DMS 273 treated with DMSO at 0.1 percent for 48 hours (cell line): ENCODE results near the gene UEVLD.

Experiments used
- DNase-seq: peaks from one replicate; lab custom pipeline; 2025; lab: John Stamatoyannopoulos, UW

Gene UEVLD

DNA sequence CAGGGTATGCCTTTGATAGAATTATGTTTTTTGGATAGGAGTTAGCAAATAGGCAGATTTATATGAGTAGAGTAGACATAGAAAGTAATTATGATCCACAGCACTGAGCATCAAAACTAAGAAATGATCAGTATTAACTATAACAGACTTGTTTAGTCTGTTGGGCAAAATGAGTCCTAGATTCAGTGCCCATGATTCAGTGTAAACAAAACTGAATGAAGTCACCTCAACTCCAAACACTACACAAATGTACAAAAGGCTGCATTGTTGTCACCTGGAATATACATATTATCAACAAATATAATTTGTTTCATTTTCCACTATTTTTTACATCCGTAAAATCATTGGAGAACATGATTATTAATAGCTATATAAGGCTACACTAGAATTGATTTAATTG, 6.7 kb downstream of the UEVLD start:
- DNase-seq: no peak

DNA sequence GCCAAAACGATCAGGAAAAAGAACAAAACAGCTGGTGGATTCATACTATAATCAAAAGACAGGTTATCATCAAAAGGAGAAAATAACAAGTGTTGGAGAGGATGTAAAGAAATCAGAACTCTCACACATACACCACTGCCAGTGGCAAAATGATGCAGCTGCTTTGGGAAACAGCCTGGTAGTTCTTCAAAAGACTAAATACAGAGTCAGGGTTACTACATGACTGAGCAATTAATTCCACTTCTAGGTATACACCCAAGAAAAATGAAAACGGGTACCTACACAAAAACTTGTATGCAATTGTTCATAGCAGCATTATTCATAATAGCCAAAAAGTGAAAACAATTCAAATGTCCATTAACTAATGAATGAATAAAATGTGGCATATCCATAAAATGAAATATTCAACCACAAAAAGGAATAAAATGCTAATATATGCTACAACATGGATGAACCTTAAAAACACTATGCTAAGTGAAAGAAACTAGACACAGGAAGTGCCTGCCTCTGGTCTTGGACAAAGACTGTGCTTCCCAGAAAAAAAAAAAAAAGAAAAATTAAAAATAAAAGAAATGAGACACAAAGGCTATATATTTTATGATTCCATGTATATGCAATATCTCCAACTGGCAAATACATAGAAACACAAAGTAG, 8.3 kb downstream of the UEVLD start:
- DNase-seq: no peak

DNA sequence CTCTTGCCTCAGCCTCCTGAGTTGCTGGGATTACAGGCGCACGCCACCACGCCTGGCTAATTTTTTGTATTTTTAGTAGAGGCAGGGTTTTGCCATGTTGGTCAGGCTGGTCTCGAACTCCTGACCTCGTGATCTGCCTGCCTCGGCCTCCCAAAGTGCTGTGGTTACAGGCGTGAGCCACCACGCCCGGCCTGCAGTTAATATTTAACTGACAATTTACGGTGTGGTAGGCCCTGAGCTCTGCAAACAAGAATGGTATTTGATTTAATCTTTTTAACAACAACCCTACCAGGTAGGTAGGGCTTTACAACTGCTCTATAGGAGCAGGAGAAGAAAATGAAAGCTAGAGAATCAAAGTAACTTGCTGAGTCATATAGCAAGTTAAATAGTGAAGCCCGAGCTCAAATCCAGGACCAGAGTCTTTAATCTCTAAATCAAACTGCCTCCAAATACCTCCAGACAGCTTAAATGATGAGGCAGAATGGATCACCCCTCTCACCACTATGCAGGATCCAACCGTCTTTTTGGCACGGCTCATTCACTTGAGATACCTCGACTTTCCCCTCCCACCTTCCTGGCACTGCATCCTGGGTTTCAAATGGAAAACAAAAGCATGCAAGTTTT, 9.4 kb downstream of the UEVLD start:
- no peak for DNase-seq

DNA sequence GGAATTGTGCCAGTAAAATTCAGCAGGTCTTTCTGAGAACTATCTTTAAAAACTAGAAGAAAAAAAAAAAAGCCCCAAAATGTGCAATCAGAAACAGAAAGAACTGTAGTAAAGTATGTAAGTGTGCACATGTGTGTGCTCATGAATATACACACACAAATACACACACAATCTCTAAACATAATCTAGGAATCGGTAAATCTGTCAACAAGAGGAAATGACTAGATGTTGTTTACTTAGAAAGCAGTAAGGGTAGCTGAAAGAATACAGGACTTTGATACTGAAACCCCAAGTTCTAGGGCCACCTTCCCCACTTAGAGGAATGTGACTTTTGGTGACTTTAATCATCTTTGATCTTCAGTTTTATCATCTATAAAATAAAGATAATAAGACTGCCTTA, 13.2 kb downstream of the UEVLD start:
- no peak for DNase-seq

DNA sequence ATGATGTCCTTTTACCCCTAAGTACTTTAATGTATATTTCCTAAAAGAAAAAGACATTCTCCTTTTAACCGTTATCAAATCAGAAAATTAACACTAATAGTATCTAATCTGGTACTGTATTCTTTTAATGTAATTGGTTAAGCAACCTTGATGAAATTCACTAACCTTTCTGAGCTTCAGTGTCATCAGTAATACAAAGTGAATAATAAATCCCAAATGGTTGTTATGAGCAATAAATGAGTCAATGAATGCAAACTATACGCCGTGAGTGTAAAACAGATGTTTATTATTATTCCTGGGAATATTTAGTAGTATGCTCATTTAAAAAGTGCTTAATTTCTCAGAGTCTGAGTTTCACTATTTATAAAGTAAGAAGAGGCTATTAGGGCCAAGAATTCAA, 21.5 kb downstream of the UEVLD start:
- no peak for DNase-seq

DNA sequence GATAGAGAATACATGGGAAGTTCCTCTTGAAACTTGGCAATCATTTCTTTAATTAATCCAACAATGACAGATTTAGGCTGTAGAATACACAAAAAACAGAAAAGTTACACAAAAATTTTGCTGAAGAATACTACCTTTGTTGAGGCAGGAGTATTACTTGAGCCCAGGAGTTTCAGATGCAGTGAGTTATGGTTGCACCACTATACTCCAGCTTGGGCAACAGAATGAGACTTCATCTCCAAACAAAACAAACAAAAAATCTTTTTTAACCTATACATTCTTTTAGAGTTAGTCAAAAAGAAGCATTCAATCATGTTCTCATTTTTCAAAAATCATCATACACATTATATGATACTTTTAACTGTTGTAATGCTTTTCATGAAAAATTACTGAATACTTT, 22.1 kb downstream of the UEVLD start:
- DNase-seq: no peak

DNA sequence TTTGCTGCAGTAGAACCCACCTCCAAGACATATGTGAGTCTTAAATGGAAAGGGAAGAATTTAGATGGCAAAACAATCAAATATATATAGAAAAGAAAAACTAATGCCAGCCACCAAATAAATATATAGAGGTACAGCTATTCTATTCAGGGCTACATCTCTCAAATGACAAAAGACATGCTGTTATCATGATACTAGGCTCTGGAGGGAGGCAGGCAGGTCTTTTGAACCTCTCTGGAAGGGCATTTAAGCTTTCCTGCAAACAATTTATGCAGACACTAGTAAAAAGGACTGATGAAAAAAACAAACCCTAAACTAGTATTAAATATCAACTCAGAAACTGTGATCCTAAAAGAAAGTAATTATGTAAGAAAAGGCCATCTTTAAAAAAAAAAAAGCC, 24.4 kb downstream of the UEVLD start:
- DNase-seq: no peak

DNA sequence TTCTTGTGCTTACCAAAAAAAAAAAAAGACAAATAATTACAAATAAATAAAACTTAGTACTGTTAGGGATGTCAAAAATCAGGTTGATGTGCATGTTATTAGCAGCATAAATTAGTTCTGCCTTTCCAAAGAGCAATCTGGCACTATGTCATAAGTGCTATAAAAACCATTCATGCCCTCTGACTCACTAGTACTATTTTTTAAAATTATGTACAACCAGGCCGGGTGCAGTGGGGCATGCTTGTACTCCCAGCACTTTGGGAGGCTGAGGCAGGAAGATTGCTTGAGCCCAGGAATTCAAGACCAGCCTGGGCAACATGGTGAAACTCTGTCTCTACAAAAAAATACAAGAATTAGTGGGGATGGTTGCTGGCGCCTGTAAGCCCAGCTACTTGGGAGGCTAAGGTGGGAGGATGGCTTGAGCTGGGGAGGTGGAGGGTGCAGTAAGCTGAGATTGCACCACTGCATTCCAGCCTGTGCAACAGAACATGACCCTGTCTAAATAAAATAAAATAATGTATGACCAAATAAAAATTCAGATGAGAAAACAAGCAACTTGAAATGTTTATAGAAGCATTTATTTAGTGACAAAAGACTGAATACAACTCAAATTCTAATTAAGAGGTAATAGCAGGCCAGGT, 25.3 kb downstream of the UEVLD start:
- no peak for DNase-seq

DNA sequence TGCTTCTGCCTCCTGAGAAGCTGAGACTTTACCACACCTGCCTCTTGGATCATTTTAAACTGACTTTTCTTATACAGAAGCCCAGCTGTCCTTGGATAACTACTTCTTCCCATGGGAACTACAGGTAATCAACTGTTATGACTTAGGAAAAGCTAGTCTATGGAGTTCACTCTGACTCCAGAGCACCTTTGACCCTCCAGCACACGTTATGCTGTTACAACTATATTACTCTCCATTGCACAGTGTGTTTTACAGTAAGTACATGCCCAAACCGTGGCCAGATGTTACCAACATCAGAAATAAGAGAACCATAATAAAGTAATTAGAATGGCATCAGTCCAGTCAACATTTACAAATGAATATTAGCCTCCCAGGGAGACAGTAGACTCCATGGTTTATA, 40.5 kb downstream of the UEVLD start:
- no peak for DNase-seq

DNA sequence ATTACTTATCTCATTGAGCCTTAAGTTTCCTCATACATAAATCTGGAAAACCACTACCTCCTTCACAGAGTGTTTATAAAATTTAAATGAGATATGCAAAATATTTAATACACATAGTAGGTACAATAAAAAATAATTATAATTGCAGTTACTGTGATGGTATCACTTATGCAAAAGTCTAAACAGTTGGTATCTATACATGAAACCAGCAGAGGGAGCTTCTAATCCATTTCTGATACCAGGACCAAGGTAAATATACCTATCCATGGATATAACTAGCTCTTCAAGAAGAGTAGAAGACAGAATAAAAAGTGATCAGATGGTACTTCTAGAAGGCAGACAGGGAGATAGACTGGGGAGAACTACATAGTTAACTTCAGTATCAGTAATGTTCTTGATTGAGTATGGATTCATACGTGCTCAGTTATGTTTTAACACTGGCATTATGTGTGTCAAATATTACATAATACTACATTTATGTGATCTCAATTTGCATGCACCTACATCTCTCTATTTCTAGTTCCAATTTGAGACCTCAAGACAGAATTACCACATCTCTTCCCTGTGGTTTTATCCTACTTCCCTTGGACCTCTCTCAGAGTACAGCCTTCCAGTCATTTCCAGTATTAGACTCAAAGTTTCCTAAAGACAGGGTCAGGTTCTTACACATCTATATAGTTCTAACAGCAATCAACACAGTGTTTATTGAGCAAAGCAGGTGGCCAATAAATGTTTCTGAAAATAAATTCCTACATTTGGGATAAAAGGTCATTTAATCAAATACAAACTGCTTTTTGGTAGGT, 48.1 kb downstream of the UEVLD start:
- DNase-seq: no peak

DNA sequence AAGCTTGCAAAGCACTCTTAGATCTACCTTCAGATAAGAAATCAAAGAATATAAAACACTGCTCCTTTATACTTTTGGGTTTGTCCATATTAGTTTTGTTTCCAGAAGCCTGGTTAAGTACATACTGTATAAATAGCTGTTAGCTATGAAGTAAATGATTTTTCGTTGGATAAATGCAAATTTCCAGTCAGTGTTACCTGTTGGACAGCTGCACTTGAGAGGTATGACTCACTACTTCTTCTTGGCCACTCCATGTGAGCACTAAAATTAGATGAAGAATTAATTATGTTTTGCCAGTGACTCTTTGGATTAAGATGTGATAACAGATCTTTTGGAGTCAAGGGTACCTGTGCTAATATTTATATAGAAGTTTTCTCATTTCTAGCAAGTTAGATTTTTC, 52.3 kb downstream of the UEVLD start:
- DNase-seq: no peak

DNA sequence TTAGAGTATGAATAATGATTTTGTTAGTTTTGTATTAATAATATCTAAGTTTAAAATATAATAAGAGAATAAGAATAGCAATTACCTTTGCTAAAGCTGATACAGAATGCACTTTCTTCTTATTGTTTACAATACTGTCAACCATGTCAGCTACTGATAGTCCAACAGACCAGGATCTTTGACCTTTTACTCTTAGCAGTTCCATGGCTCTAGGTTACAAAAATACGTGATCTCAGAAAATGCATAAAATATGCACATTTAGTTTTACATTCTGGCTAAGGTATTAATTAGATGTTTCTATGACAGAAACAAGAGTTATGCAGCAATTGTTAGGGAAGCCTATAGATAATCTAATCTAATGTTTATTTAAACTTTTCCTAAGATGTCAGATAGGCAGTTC, 54.3 kb downstream of the UEVLD start:
- DNase-seq: no peak

DNA sequence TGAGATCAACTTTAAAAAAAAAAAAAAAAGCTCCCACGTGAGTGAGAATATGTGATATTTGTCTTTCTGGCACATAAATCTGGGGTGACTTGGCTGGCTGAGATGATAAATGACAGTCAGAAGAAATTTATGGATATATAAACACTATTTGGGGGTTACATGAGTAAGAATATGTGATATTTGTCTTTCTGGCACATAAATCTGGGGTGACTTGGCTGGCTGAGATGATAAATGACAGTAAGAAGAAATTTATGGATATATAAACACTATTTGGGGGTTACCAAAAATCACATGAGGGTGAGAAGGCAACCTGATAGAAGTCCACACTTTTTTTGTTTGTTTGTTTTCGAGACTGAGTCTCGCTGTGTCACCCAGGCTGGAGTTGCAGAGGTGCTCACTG, 55.2 kb downstream of the UEVLD start:
- no peak for DNase-seq

DNA sequence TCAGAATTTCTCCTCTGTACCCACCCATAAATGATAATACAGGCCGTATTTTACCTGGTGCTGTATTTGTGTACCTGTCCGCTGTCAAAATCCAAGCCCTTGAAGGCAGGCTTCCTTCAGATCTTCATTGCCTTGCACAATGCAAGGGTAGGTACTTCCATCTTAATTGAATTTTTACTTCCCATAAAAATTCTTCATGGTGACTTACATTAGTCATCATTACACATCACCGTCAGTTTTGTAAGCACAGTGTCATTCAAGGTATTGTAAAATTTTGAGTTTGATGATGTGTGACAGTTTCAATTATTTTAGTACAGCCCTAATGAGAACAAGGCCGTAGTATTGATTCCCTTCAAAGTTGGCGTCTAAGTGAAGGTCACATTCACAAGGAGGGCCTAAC, 61.0 kb downstream of the UEVLD start:
- no peak for DNase-seq

DNA sequence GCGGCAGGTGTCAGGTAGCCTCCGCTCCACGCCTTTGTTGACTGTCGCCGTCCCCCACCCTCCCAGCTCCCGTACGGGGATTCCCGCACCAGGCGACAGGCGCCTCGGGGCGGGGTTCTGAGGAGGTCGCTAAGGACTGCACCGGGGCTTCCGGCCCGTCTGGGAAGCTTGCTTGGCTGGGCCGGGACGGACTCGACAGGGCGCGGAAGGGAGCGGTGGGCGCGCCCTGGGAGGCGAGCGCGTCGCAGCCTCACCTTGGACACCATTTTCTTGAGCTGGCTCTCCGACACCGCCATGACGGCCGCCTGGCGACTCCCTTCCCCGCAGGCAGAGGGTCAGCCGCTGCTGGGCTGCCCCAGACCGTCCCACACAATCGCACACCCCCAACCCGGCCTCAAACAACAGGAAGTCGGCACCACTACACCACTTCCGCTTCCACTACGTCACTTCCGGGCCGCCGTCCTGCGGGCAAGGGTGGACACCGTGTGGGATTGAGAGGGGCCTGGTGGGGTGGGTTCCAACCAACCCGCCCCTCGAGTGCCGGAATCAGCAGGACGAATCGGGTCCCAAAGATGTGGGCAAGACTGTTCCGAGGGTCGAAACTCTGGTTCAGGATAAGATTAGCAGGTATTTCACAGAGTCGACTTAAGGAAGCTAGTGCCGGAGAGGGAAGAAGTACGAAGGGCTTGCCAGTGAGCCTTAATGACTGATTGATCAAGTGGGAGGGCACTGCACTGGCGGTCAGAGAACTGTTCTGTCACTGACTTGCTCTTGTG, 61.8 kb downstream of the UEVLD start, which contains the start of gene TSG101:
Gene TSG101, minus strand, starts transcription at position 422 of the 776 bp plus-strand sequence. Its CDS starts 126 bp downstream, at position 296.
- DNase-seq: peak; percentile 67

DNA sequence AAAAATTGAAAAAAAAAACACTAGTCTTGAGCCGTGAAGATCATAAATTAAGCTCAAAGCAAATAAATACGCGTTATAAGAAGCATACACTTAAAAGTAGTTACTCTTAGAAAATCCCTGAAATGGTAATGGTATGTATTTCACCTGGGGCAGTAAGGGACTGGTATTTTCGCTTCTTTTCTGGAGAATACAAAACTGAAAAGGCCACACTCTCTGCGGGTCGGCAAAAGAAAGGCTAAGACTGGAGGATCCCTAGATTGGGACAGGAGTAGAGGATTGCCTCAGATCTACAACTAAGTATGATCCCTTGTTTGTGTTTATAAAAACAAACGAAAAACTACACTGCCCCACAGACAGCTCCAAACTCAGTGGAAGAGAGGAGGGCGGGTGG, 62.4 kb downstream of the UEVLD start:
- no peak for DNase-seq

DNA sequence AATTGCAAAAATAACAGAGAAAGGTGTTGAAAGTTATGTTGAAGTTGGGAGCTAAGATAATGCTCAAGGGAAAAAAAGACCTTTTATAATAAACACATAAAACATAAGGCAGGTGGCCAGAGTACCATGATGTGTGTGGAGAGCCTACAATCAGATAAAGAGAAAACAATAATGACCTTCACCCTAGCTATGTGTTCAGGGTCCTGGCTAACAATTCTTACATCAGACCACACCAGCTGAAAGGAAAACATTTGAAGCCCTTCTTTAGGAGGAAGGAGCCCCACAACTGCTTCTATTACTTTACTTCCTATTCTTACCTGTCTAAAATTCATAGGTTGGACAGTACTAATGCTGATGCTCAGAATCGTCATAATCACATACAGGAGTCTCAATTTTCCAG, 64.3 kb downstream of the UEVLD start:
- no peak for DNase-seq

DNA sequence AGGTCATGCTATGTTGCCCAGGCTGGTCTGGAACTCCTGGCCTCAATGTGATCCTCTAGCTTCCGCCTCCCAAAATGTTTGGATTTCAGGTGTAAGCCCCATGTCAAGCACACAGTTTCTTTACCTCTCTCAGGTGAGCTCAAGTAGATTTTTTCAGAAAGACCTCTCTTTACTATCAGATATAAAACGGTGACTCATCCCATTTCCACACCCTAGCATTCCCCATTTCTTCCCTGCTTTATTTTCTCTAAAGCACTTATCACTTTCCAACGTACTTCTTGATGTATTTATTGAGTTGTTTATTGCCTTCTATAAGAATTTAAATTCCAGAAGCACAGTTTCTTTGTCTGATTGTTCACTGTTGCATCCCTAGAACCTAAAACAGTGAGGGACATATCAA, 65.5 kb downstream of the UEVLD start:
- DNase-seq: no peak

DNA sequence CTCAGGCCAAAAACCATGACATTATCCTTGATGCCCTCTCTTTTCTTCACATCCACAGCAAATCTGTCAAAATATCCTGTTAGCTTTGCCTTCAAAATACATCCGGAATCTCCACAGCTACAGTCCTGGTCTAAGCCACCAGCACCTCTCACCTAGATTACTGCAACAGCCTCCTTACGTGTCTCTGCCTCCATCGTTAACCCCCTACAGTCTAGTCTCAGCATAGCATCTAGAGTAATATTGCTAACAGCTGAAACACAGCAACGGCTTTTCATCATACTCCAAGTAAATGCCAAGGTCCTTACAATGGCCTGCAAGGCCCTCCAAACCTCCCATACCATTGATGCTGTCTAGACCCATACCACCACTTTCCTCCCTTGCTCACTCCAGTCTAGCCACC, 66.1 kb downstream of the UEVLD start:
- no peak for DNase-seq

DNA sequence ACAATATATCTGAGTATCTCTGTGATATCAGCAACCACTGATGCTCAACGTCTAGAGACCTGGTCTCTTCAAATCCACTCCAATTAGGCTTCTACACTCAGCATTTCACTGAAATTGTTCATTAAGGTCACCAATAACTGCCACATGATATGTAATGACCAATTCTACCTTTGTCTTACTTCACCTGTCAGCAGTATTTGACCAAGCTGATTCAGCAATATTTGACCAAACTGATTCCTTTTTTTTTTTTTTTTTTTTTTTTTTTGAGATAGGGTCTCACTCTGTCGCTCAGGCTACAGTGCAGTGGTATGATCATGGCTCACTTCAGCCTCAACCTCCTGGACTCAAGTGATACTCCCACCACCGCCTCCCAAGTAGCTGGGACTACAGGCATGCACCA, 67.4 kb downstream of the UEVLD start:
- DNase-seq: no peak

DNA sequence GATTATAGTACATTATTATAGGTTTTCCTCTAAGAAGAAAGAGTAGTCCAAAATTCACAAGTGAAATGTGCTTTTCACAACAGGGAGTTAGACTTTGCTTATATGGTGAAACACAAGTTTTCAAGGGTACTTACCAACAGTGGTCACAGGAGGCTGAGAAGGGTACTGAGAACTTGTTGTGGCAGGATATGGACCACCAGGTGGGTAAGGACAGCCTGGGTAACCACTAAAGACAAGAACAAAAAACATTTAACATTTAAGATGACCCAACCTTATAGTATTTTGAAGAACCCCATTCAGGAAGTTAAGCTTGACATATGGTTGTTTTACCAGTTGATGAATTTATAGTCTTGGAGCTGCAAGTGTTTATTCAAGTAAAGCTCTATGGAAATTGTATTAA, 86.2 kb downstream of the UEVLD start:
- DNase-seq: no peak

DNA sequence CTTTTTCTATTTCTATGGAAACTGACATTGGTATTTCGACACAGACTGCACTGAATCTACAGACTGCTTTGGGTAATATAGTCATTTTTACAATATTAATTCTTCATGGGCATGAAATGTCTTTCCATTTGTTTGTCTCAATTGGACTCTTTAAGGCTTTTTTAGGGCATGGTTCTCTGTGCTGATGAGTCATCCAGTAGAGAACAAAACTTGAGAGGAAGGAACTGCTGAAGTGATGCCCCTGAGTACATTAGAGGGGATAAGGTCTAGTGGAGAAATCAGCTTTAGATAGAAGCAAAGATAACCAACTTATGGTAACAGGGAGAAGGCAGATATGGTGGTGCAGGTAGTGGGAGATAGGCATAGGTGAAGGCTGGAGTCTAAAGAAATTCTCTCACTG, 86.9 kb downstream of the UEVLD start:
- DNase-seq: no peak
